Esophagus (tissue), 2 donors: ENCODE measurements around the gene AHNAK2. TPM values are rescaled to one million over a fixed set of nuclear protein-coding genes. Genes with fewer than 3 reads are reported as not detected.
"Not testable (repeated sequence)": the region's sequence is repeated elsewhere in the genome, so short reads cannot be mapped to it uniquely, and the experiment has no call there.

Experiments
- H3K27ac ChIP-seq, 2 donors: one replicate each; pipeline ENCODE4 v1.5.1; 2013; ENCODE audit warnings: low read depth in 2 of 2, mild to moderate bottlenecking in 2 of 2, inconsistent platforms in 1 of 2, low read length in 1 of 2, moderate library complexity in 1 of 2
- H3K27me3 ChIP-seq, 2 donors: one replicate each; pipeline ENCODE4 v1.6.1; 2013; ENCODE audit warnings: low read length in 2 of 2, control low read depth in 1 of 2, mild to moderate bottlenecking in 1 of 2; ENCODE audit not compliant: insufficient read depth in 2 of 2, control insufficient read depth in 1 of 2
- H3K36me3 ChIP-seq, 2 donors: one replicate each; pipeline ENCODE4 v1.6.1; 2013; ENCODE audit warnings: low read length in 1 of 2; ENCODE audit not compliant: control insufficient read depth in 2 of 2, insufficient read depth in 2 of 2
- H3K4me1 ChIP-seq, 2 donors: one replicate each; pipeline ENCODE4 v1.6.1; 2013; ENCODE audit warnings: low read length in 1 of 2; ENCODE audit not compliant: control insufficient read depth in 2 of 2, insufficient read depth in 2 of 2
- H3K4me3 ChIP-seq, 2 donors: one replicate each; pipeline ENCODE4 v1.5.1; 2013; ENCODE audit warnings: low read length in 2 of 2, mild to moderate bottlenecking in 2 of 2, low read depth in 1 of 2, moderate library complexity in 1 of 2
- H3K9me3 ChIP-seq, 2 donors: one replicate each; pipeline ENCODE4 v1.6.1; 2013; ENCODE audit warnings: mild to moderate bottlenecking in 2 of 2, low read depth in 1 of 2, low read length in 1 of 2, moderate library complexity in 1 of 2; ENCODE audit not compliant: control insufficient read depth in 2 of 2, insufficient read depth in 1 of 2
- WGBS, 2 donors: extraction: QIAGEN DNeasy Blood & Tissue Kit; methylation state at CpG; one replicate each; pipeline ENCODE4 v1.1.7; 2013; 5-methylcytosine and 5-hydroxymethylcytosine counted together
- polyA plus RNA-seq, 2 donors: library from polyadenylated mRNA; stranded (reverse); fragments of 200-250 nt; gene quantifications; one replicate each; pipeline ENCODE4 v1.2.3, GENCODE V29; 2013
- donor health status: healthy with polysubstance abuse.
- donor health status: Bipolar disorder and iron deficiency.

The AHNAK2 gene
- polyA plus RNA-seq, 2 donors, result 67.4 to 104 TPM

GRCh38 chr14:104948736-104949031, 29.5 kb downstream of the AHNAK2 start:
- Histone ChIP-seq H3K36me3 (peaks cover 0 to 14% of the 10 kb centered on the region in 2 donors), H3K9me3 (no peaks in the 10 kb centered on the region), H3K4me1 (no peaks in the 10 kb centered on the region), H3K27ac (no peak overlapping the region), H3K4me3 (no peak overlapping the region), H3K27me3 (no peaks in the 10 kb centered on the region)
- WGBS, 2 donors, result 92 to 93% methylated on average over 8 to 11 of the region's 11 CpGs

DNA sequence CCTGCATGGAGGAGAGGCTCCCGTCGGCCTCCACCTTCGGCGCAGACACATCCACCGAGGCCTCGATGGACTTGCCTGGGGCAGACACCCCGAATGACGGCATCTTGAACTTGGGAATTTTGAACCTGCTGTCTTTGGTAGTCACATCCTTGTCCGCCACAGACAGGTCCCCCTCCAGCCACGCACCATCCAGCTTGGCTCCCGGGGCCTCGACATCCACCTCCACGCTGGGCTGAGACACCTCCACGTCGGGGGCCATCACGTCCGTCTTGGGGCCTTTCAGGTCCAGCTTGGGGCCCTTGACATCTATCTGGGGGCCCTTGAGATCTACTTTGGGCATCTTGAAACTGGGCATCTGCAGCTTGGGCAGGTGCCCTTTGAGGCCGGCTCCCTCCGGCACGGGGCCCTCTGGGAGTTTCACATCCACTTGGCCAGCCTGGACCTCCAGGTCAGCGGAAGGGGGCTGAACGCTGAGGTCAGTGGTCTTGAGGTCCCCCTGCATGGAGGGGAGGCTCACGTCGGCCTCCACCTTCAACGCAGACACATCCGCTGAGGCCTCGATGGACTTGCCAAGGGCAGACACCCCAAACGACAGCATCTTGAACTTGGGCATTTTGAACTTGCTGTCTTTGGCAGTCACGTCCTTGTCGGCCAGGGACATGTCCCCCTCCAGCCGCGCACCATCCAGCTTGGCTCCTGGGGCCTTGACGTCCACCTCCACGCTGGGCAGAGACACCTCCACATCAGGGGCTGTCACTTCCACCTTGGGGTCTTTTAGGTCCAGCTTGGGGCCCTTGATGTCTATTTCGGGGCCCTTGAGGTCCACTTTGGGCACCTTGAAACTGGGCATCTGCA, 30.1 kb downstream of the AHNAK2 start:
- not testable (repeated sequence) for H3K27ac ChIP-seq, H3K27me3 ChIP-seq, H3K4me1 ChIP-seq, H3K4me3 ChIP-seq, H3K9me3 ChIP-seq
- 95% methylated on average over 35 of the region's 35 CpGs for WGBS, 2 donors
- H3K36me3 ChIP-seq, result peaks cover 0 to 11% of the 10 kb centered on the region in 2 donors

DNA sequence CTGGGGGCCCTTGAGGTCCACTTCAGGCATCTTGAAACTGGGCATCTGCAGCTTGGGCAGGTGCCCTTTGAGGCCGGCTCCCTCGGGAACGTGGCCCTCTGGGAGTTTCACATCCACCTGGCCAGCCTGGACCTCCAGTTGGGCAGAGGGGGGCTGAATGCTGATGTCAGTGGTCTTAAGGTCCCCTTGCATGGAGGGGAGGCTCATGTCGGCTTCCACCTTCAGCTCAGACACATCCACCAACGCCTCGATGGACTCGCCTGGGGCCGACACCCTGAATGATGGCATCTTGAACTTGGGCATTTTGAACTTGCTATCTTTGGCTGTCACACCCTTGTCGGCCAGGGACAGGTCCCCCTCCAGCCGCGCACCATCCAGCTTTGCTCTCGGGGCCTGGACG, 31.0 kb downstream of the AHNAK2 start:
- not testable (repeated sequence) for H3K9me3 ChIP-seq, H3K36me3 ChIP-seq, H3K4me1 ChIP-seq, H3K27me3 ChIP-seq, H3K4me3 ChIP-seq, H3K27ac ChIP-seq
- 91 to 95% methylated on average over 13 of the region's 13 CpGs for WGBS, 2 donors

GRCh38 chr14:104945986-104946965, 31.9 kb downstream of the AHNAK2 start:
- WGBS, 2 donors, result 89 to 90% methylated on average over 39 of the region's 43 CpGs
- peaks cover 0 to 16% of the 10 kb centered on the region in 2 donors for H3K36me3 ChIP-seq
- not testable (repeated sequence) for H3K27ac ChIP-seq, H3K4me3 ChIP-seq, H3K9me3 ChIP-seq, H3K4me1 ChIP-seq, H3K27me3 ChIP-seq

- not testable (repeated sequence) for H3K9me3 ChIP-seq, H3K4me1 ChIP-seq, H3K4me3 ChIP-seq, H3K27me3 ChIP-seq, H3K27ac ChIP-seq
- 88 to 93% methylated on average over 18 to 19 of the region's 20 CpGs for WGBS, 2 donors
- H3K36me3 ChIP-seq, result peaks cover 0 to 19% of the 10 kb centered on the region in 2 donors
Measured at GRCh38 chr14:104945266-104945665, 32.9 kb downstream of the AHNAK2 start.

GRCh38 chr14:104944436-104945205, 33.6 kb downstream of the AHNAK2 start:
- 92 to 96% methylated on average over 29 of the region's 29 CpGs for WGBS, 2 donors
- peaks cover 0 to 24% of the 10 kb centered on the region in 2 donors for H3K36me3 ChIP-seq

GRCh38 chr14:104944016-104944308, 34.2 kb downstream of the AHNAK2 start:
- H3K9me3 ChIP-seq, H3K27ac ChIP-seq, H3K4me1 ChIP-seq, H3K27me3 ChIP-seq, H3K4me3 ChIP-seq: not testable (repeated sequence)
- peaks cover 0 to 26% of the 10 kb centered on the region in 2 donors for H3K36me3 ChIP-seq
- WGBS, 2 donors, result 81 to 97% methylated on average over 6 of the region's 6 CpGs

More at GRCh38 chr14:104944436-104945205, 33.6 kb downstream of the AHNAK2 start:
- not testable (repeated sequence) for H3K27me3 ChIP-seq, H3K4me3 ChIP-seq, H3K9me3 ChIP-seq, H3K4me1 ChIP-seq, H3K27ac ChIP-seq

DNA sequence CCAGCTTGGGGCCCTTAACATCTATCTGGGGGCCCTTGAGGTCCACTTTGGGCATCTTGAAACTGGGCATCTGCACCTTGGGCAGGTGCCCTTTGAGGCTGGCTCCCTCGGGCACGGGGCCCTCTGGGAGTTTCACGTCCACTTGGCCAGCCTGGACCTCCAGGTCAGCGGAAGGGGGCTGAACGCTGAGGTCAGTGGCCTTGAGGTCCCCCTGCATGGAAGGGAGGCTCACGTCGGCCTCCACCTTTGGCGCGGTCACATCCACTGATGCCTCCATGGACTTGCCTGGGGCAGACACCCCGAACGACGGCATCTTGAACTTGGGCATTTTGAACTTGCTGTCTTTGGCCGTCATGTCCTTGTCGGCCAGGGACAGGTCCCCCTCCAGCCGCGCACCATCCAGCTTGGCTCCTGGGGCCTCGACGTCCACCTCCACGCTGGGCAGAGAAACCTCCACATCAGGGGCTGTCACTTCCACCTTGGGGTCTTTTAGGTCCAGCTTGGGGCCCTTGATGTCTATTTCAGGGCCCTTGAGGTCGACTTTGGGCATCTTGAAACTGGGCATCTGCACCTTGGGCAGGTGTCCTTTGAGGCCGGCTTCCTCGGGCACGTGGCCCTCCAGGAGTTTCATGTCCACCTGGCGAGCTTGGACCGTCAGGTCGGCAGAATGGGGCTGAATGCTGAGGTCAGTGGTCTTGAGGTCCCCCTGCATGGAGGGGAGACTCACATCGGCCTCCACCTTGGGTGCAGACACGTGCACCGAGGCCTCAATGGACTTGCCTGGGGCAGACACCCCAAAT, 34.8 kb downstream of the AHNAK2 start:
- not testable (repeated sequence) for H3K9me3 ChIP-seq, H3K27me3 ChIP-seq, H3K4me3 ChIP-seq, H3K27ac ChIP-seq, H3K4me1 ChIP-seq
- WGBS, 2 donors, result 93 to 94% methylated on average over 28 to 29 of the region's 29 CpGs
- peaks cover 0 to 24% of the 10 kb centered on the region in 2 donors for H3K36me3 ChIP-seq

DNA sequence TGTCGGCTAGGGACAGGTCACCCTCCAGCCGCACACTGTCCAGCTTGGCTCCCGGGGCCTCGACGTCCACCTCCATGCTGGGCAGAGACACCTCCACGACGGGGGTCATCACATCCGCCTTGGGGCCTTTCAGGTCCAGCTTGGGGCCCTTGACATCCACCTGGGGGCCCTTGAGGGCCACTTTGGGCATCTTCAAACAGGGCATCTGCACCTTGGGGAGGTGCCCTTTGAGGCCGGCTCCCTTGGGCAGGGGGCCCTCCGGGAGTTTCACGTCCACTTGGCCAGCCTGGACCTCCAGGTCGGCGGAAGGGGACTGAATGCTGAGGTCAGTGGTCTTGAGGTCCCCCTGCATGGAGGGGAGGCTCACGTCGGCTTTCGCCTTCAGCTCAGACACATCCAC, 35.6 kb downstream of the AHNAK2 start:
- H3K9me3 ChIP-seq, result no peaks in the 10 kb centered on the region
- H3K27ac ChIP-seq, result no peak overlapping the region
- H3K27me3 ChIP-seq, result no peaks in the 10 kb centered on the region
- H3K4me3 ChIP-seq, result no peak overlapping the region
- no peaks in the 10 kb centered on the region for H3K4me1 ChIP-seq
- H3K36me3 ChIP-seq, result peaks cover 0 to 27% of the 10 kb centered on the region in 2 donors
- WGBS, 2 donors, result 88 to 95% methylated on average over 16 of the region's 16 CpGs
